Smooth muscle cell (in vitro differentiated cells): ENCODE data around the gene MED13L. TPM values are rescaled to one million over a fixed set of nuclear protein-coding genes. Genes with fewer than 3 reads are reported as not detected.

Experiments used
- DNase-seq: peaks from one replicate; lab custom pipeline; 2025; ENCODE audit not compliant: unreplicated experiment; lab: John Stamatoyannopoulos, UW
- H2AFZ ChIP-seq: fragments of 200-600 bp; sonication (generic); 2 replicates; pipeline ENCODE4 v1.6.0; 2016; ENCODE audit warnings: antibody characterized with exemption, low read depth, mild to moderate bottlenecking
- H3F3A ChIP-seq: fragments of 200-600 bp; sonication (generic); 2 replicates; pipeline ENCODE4 v1.6.0; 2017; ENCODE audit warnings: antibody characterized with exemption, low read depth
- H3K27ac ChIP-seq: fragments of 200-600 bp; sonication (generic); 2 replicates; pipeline ENCODE4 v1.5.1; 2016; ENCODE audit warnings: low read depth, mild to moderate bottlenecking
- H3K27me3 ChIP-seq: fragments of 200-600 bp; sonication (generic); 2 replicates; pipeline ENCODE4 v1.6.1; 2016; ENCODE audit warnings: low read depth, mild to moderate bottlenecking
- H3K36me3 ChIP-seq: fragments of 200-600 bp; sonication (generic); 2 replicates; pipeline ENCODE4 v1.5.1; 2016; ENCODE audit warnings: low read depth
- H3K4me1 ChIP-seq: fragments of 200-600 bp; sonication (generic); 2 replicates; pipeline ENCODE4 v1.5.1; 2016; ENCODE audit warnings: low read depth
- H3K4me2 ChIP-seq: fragments of 200-600 bp; sonication (generic); 2 replicates; pipeline ENCODE4 v1.6.0; 2016; ENCODE audit warnings: mild to moderate bottlenecking
- H3K4me3 ChIP-seq: fragments of 200-600 bp; sonication (generic); 2 replicates; pipeline ENCODE4 v1.5.1; 2016; ENCODE audit warnings: mild to moderate bottlenecking
- H3K79me2 ChIP-seq: fragments of 200-600 bp; sonication (generic); 2 replicates; pipeline ENCODE4 v1.6.0; 2016; ENCODE audit warnings: low read depth, mild to moderate bottlenecking
- H3K9ac ChIP-seq: fragments of 200-600 bp; sonication (generic); 2 replicates; pipeline ENCODE4 v1.6.0; 2016; ENCODE audit warnings: low read depth
- H3K9me3 ChIP-seq: fragments of 200-600 bp; sonication (generic); replicated peaks from 2 replicates; pipeline ENCODE4 v1.5.1; 2016; ENCODE audit warnings: low read depth
- H4K20me1 ChIP-seq: fragments of 200-600 bp; sonication (generic); 2 replicates; pipeline ENCODE4 v1.6.0; 2016; ENCODE audit warnings: low read depth
- CTCF ChIP-seq: fragments of 200-600 bp; sonication (generic); IDR thresholded peaks from 2 replicates; pipeline ENCODE4 v1.5.1; 2017; ENCODE audit warnings: borderline replicate concordance, mild to moderate bottlenecking, antibody characterized with exemption; ENCODE audit not compliant: insufficient read depth, poor library complexity, severe bottlenecking
- WGBS: methylation state at CpG from one replicate; pipeline ENCODE4 v1.1.7; 2016; ENCODE audit warnings: low lambda C conversion rate; 5-methylcytosine and 5-hydroxymethylcytosine counted together
- polyA plus RNA-seq: library from polyadenylated mRNA; unstranded; fragments of >200 nt; fragmentation: Nextera tagmentation; extraction: Ambion mirVana; gene quantifications from 2 replicates; pipeline ENCODE4 v1.2.1, GENCODE V29; 2016
- total RNA-seq: library from RNA; depleted of rRNA; stranded (reverse); fragments of >200 nt; gene quantifications from 2 replicates; pipeline ENCODE4 v1.2.3, GENCODE V29; 2014

MED13L gene
- total and polyA plus RNA-seq, 2 experiments from 2014 or later: 13.2 to 74.3 TPM

GRCh38 chr12:116303066-116303465, 25.6 kb upstream of the MED13L start:
- Histone ChIP-seq H3K4me1 (peaks cover 4% of the 10 kb centered on the region), H3K79me2 (no peaks in the 10 kb centered on the region), H3K36me3 (no peaks in the 10 kb centered on the region), H3K4me3 (no peak overlapping the region), H3K4me2 (no peak overlapping the region), H3K27me3 (no peaks in the 10 kb centered on the region), H3K27ac (no peak overlapping the region), H4K20me1 (no peaks in the 10 kb centered on the region), H3K9ac (no peak overlapping the region), H2AFZ (no peak overlapping the region), H3K9me3 (no peaks in the 10 kb centered on the region), H3F3A (no peaks in the 10 kb centered on the region)
- WGBS: 87% methylated on average over 4 of the region's 4 CpGs
- no peak for DNase-seq
- no peak for TF ChIP-seq CTCF

GRCh38 chr12:116302166-116303058, 24.9 kb upstream of the MED13L start:
- H3K9me3 ChIP-seq: no peaks in the 10 kb centered on the region
- TF ChIP-seq CTCF: no peak
- H3K27ac ChIP-seq: no peak overlapping the region
- H4K20me1 ChIP-seq: no peaks in the 10 kb centered on the region
- no peak for DNase-seq
- peaks cover 4% of the 10 kb centered on the region for H3K4me1 ChIP-seq
- 93% methylated on average over 23 of the region's 23 CpGs for WGBS
- no peaks in the 10 kb centered on the region for H3K79me2 ChIP-seq
- H3K9ac ChIP-seq: no peak overlapping the region
- no peaks in the 10 kb centered on the region for H3K36me3 ChIP-seq
- H3F3A ChIP-seq: no peaks in the 10 kb centered on the region
- H2AFZ ChIP-seq: no peak overlapping the region
- H3K27me3 ChIP-seq: no peaks in the 10 kb centered on the region
- H3K4me3 ChIP-seq: no peak overlapping the region
- H3K4me2 ChIP-seq: no peak overlapping the region

- Histone ChIP-seq H3K4me3 (no peak overlapping the region), H4K20me1 (no peaks in the 10 kb centered on the region), H3K27me3 (no peaks in the 10 kb centered on the region), H3K9me3 (no peaks in the 10 kb centered on the region), H3K27ac (no peak overlapping the region), H2AFZ (no peak overlapping the region), H3K4me2 (no peak overlapping the region), H3K9ac (no peak overlapping the region), H3K36me3 (no peaks in the 10 kb centered on the region), H3K79me2 (no peaks in the 10 kb centered on the region), H3K4me1 (peaks cover 4% of the 10 kb centered on the region), H3F3A (no peaks in the 10 kb centered on the region)
- no peak for DNase-seq
- TF ChIP-seq CTCF: no peak
- 92% methylated on average over 4 of the region's 4 CpGs for WGBS
Observed at GRCh38 chr12:116301621-116302020, 24.1 kb upstream of the MED13L start.
